IPS-20b (cell line): Measurements from ENCODE around the gene DHCR24.

Experiments
- H3K27ac ChIP-seq: one replicate; pipeline ENCODE4 v1.5.1; 2013; ENCODE audit warnings: low read length
- H3K27me3 ChIP-seq: 2 replicates; pipeline ENCODE4 v1.6.1; 2013; ENCODE audit warnings: mild to moderate bottlenecking, low read length, inconsistent platforms; ENCODE audit not compliant: insufficient read depth
- H3K36me3 ChIP-seq: 2 replicates; pipeline ENCODE4 v1.6.1; 2013; ENCODE audit warnings: low read depth, mild to moderate bottlenecking, inconsistent platforms, low read length, moderate library complexity; ENCODE audit not compliant: insufficient read depth
- H3K4me1 ChIP-seq: 2 replicates; pipeline ENCODE4 v1.6.1; 2013; ENCODE audit warnings: mild to moderate bottlenecking, control low read depth, inconsistent platforms, low read length, moderate library complexity; ENCODE audit not compliant: insufficient read depth
- H3K4me3 ChIP-seq: 2 replicates; pipeline ENCODE4 v1.5.1; 2013; ENCODE audit warnings: mild to moderate bottlenecking, low read length, inconsistent platforms
- H3K9ac ChIP-seq: 2 replicates; pipeline ENCODE4 v1.6.1; 2013; ENCODE audit warnings: low read depth, mild to moderate bottlenecking, inconsistent platforms, low read length, moderate library complexity
- H3K9me3 ChIP-seq: 2 replicates; pipeline ENCODE4 v1.6.1; 2013; ENCODE audit warnings: mild to moderate bottlenecking, low read depth, low read length, inconsistent platforms; ENCODE audit not compliant: insufficient read depth

Gene DHCR24

GRCh38 chr1:54872036-54872331 is 15.0 kb downstream of the DHCR24 start:
- Histone ChIP-seq H3K36me3 (peaks cover 98% of the 10 kb centered on the region), H3K4me1 (peaks cover 2% of the 10 kb centered on the region; the same call in 1 of the 2 replicates), H3K9me3 (no peaks in the 10 kb centered on the region), H3K27me3 (no peaks in the 10 kb centered on the region), H3K4me3 (no peak overlapping the region), H3K9ac (no peak overlapping the region), H3K27ac (no peak overlapping the region)

DNA sequence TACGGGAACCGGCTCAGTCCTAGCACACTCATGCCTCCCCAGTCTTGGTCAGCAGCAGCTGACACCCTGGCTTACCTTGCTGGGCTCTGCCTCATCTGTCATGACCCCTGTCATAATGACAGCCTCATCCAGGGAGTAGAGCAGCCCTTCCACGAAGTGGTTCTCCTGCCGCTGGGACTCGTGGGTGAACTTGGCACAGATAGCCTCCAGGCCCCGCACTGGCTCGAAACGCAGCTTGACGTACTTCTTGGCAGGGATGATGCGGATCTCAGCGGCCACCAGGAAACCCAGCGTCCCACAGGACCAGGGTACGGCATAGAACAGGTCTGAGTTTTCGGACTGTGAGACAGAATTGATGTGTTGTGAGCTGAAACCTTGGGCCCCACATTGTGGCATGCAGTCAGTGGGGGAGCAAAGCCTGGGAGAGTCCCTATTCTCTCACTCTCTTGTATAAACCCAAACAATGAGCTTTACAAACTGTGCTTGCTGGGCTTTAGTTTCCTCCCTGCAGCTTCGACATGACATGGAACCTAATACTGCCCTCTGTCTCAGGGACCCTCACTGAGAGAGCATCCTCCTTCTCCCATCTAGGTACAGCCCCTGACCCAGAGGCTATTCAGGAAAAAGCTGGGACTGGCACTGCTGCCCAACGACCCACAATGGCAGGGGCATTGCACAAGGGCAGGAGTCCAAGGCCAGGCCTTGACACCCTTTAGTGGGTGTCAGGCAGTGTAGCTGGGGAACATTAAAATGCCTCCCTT is 15.5 kb downstream of the DHCR24 start:
- Histone ChIP-seq H3K4me1 (no peaks in the 10 kb centered on the region), H3K4me3 (no peak overlapping the region), H3K27ac (no peak overlapping the region), H3K9ac (no peak overlapping the region), H3K9me3 (no peaks in the 10 kb centered on the region), H3K27me3 (no peaks in the 10 kb centered on the region), H3K36me3 (peaks cover 98% of the 10 kb centered on the region)

GRCh38 chr1:54870869-54871268 is 16.1 kb downstream of the DHCR24 start:
- Histone ChIP-seq H3K4me3 (no peak overlapping the region), H3K27me3 (no peaks in the 10 kb centered on the region), H3K9me3 (no peaks in the 10 kb centered on the region), H3K36me3 (peaks cover 99% of the 10 kb centered on the region), H3K27ac (no peak overlapping the region), H3K4me1 (no peaks in the 10 kb centered on the region), H3K9ac (no peak overlapping the region)

- Histone ChIP-seq H3K9ac (no peak overlapping the region), H3K27me3 (no peaks in the 10 kb centered on the region), H3K27ac (no peak overlapping the region), H3K4me3 (no peak overlapping the region), H3K36me3 (peaks cover 99% of the 10 kb centered on the region), H3K4me1 (no peaks in the 10 kb centered on the region), H3K9me3 (no peaks in the 10 kb centered on the region)
Observed at GRCh38 chr1:54869173-54869851, 17.7 kb downstream of the DHCR24 start.

DNA sequence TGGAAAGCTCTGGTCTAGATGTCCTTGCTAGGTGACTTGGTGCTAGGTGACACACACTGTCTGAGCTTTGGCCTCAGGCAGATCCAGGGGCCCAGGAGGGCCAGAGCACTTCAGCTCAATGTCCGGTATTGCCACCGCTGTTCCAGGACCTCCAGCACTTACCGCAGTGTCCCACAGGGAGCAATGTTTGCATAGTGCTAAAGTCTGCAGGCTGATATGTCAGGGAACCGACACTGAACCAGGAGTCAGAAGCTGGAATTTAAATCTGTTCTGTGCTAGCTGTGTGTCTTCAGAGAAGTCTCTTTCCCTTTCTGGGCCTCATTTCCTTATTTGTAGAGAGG is 19.3 kb downstream of the DHCR24 start:
- no peaks in the 10 kb centered on the region for H3K9me3 ChIP-seq
- no peak overlapping the region for H3K9ac ChIP-seq
- H3K27ac ChIP-seq = no peak overlapping the region
- H3K4me3 ChIP-seq = no peak overlapping the region
- no peaks in the 10 kb centered on the region for H3K27me3 ChIP-seq
- peaks cover 98% of the 10 kb centered on the region for H3K36me3 ChIP-seq
- H3K4me1 ChIP-seq = no peaks in the 10 kb centered on the region

GRCh38 chr1:54866801-54867716 is 19.9 kb downstream of the DHCR24 start:
- Histone ChIP-seq H3K36me3 (peaks cover 98% of the 10 kb centered on the region), H3K9me3 (no peaks in the 10 kb centered on the region), H3K4me1 (no peaks in the 10 kb centered on the region), H3K9ac (no peak overlapping the region), H3K27ac (no peak overlapping the region), H3K4me3 (no peak overlapping the region), H3K27me3 (no peaks in the 10 kb centered on the region)

GRCh38 chr1:54865238-54866073 is 21.5 kb downstream of the DHCR24 start:
- H3K36me3 ChIP-seq = peaks cover 95% of the 10 kb centered on the region

DNA sequence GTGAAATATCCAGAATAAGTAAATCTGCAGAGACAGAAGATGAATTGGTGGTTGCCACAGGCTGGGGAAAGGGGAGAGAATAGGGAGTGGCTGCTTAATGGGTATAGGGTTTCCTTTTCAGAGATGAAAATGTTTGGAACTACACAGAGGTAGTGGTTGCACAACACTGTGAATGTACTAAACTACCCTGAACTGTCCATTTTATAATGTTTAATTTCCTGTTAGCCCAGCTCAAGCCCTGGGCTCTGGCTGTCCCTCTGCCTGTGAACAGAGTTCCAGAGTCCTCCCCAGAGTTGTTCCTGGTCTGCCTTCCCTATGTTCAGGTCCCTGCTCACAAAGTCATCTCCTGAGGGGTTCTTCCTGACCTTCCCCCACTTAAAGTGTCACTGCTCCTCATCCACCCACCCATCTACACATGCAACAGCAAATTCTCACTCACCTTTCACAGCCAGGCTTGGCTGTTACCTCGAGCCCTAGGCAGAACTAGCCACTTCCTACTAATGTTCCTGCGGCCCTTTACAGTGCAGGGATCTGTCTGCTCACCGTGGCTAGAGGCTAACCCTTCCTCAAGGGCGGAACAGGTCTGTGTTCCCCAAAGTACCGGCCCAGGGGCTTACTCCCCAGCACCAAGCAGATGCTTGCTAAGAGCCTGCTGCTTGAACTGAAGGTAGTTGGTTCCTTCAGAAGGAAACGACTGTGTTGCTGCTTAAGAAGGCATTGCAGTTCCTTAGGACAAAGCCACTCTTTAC is 22.4 kb downstream of the DHCR24 start:
- H3K9ac ChIP-seq = no peak overlapping the region
- peaks cover 95% of the 10 kb centered on the region for H3K36me3 ChIP-seq
- no peaks in the 10 kb centered on the region for H3K27me3 ChIP-seq
- no peaks in the 10 kb centered on the region for H3K9me3 ChIP-seq
- H3K4me3 ChIP-seq = no peak overlapping the region
- H3K27ac ChIP-seq = no peak overlapping the region
- no peaks in the 10 kb centered on the region for H3K4me1 ChIP-seq

More at GRCh38 chr1:54865238-54866073, 21.5 kb downstream of the DHCR24 start:
- Histone ChIP-seq H3K27ac (no peak overlapping the region), H3K9ac (no peak overlapping the region), H3K4me3 (no peak overlapping the region), H3K27me3 (no peaks in the 10 kb centered on the region), H3K9me3 (no peaks in the 10 kb centered on the region), H3K4me1 (no peaks in the 10 kb centered on the region)

- Histone ChIP-seq H3K27me3 (no peaks in the 10 kb centered on the region), H3K9me3 (no peaks in the 10 kb centered on the region), H3K36me3 (peaks cover 94% of the 10 kb centered on the region), H3K27ac (no peak overlapping the region), H3K9ac (no peak overlapping the region), H3K4me3 (no peak overlapping the region), H3K4me1 (no peaks in the 10 kb centered on the region)
Observed at GRCh38 chr1:54863267-54863665, 23.7 kb downstream of the DHCR24 start.

DNA sequence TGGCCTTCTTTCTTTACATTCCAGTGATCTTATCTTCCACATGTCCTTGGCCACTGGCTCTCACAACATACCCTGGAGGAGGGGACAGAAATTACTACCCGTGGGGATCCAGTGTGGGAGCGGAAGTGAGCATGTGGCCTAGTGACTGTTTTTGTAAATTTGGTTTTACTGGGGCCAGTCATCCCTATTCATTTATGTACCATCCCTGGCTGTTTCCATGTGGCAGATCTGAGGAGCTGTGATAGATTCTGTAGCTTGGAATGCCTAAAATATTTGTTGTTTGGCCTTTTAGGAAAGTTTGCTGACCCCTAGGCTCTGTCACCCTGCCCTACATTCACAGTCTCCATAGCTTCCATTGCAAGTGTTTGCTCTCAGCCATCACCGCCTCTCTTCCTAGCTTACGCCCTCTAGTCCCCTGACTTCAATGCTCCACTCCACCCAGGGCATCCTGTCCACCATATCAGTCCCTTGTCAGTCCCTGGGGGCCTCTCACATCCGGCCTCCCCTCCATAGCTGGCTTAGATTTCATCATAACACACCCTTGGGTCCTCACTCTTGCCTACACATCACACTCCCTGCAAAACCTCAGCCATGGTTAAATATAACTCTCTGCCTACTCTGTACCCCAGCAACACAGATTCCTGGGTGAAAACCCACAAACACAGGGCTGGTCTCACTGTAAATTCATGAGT is 25.8 kb downstream of the DHCR24 start:
- Histone ChIP-seq H3K4me1 (no peaks in the 10 kb centered on the region), H3K9ac (no peak overlapping the region), H3K9me3 (no peaks in the 10 kb centered on the region), H3K27me3 (no peaks in the 10 kb centered on the region), H3K36me3 (peaks cover 95% of the 10 kb centered on the region), H3K4me3 (no peak overlapping the region), H3K27ac (no peak overlapping the region)
